NCI-H748 treated with DMSO at 0.1 percent for 48 hours (cell line): ENCODE results near the gene GNB4.

ENCODE experiments used
- DNase-seq: peaks from one replicate; lab custom pipeline; 2025; lab: John Stamatoyannopoulos, UW

Gene GNB4

DNA sequence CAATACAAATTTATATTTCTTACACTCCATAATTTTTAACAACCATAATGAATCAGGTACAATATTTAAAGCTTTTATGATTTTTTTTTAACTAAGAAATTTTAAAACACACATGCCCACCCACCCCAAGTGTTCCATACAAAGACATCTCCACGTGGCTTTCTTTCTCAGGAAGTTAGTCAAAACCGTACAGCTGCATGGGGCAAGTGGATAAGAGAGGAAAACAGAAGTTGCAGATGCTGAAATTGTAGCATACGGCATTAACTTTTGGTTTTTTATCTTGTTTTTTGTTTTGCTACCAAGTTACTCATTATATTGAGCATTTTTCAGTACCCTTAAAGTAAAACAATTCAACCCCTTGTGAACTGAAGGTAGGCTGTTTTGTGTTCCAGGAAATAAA is 14.8 kb downstream of the GNB4 start:
- no peak for DNase-seq

DNA sequence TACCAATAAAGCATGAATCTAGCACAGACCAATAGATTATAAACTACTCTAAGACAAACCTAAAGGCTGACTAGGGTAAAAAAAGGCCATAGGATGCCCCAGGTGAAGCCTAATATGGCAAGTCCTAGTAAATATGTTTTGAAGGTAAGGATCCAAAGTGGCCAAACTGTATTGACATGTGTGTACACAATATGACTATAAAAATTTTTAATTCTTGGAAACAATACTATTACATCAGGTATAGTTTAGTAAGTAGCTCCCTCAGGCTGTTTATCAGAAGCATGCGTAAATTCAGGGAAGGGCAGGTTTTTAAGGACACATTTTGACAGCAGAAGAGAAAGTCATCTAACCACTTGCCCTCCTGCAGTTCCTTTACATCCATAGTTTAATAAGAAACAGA is 18.8 kb downstream of the GNB4 start:
- no peak for DNase-seq

DNA sequence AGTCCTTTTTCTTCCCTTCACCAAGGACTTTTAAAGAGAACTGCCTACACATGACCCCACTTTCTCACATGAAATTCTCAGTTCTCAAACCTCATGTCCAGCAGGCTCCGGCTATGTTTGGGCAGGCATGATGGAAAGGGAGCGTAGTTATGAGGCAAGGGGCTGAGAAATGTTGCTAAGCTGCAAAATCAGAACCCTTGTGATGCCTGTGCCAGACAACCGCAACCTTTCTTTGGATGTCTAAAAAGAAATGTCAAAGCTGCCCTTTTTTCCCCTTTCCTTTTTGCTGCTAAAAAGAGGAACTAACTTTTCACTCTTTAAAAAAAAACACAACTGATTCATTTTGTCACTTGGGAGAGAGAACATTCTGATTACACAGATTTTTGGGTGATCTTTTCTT is 19.2 kb downstream of the GNB4 start:
- no peak for DNase-seq

DNA sequence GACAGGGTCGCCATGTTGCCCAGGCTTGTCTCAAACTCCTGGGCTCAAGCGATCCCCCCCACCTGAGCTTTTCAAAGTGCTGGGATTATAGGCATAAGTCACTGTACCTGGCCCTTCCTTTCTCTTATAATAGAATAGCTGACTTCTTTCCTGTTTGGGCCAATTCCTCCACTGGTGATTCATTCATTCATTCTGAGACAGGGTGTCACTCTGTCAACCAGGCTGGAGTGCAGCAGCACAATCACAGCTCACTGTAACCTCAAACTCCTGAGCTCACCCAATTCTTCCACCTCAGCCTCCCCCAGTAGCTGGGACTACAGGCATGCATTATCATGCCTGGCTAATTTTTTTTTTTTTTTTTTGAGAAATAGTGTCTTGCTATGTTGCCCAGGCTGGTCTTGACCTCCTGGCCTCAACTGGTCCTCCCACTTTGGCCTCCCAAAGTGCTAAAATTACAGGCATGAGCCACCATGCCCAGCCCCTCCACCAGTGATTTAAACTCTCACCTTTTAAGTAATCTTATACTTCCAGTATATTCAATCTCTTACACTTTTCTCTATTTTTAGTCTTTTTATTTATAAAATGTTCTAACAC is 20.9 kb downstream of the GNB4 start:
- DNase-seq = no peak

DNA sequence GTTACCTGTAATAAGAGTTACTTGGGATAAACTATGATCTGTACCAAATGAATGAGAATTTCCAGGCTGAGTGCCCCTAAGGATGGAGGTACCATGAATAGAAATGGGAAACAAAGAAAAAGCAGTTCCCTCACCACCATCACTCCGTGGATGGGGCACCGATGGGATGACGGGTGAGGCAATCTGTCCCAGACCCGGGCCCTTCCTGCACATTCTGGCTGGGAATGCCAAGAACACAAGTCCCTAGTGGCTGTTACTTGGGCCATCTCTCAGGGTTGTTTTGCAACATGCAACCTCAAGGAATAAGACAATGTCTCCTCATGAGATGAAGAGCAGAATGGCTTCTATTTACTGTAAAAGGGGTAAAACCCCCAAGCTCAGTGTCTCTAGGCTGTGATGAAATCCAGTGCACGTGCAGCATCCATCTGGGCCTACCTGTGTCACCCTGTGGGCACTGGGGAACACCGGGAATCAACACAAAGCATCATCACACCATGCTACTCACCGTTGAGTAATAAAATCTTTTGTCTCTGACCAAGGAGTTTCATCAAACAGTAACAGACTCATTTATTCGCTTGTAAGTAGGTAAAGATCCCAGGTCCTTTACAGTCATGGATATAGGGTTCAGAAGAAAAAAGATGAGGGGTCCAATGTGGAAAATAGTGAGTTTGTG is 22.3 kb downstream of the GNB4 start:
- no peak for DNase-seq

DNA sequence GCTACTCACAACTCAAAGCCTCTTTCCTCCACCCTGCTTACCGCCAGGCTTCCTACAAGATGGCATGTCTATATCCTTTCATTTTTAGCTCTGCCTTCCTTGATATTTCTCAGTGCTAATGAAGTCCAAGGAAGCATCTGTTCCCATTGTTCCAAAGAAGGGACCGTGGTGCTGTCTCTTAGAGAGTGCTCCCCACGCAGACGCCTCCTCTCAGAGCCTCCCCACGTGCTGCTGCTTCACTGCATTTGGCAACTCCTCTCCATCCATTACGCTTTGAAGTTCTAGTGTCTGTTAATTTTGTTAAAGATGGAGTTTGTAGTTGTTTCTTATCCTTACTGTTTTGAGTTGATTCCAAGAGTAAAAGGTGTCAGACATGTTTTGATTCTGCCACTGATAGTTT is 26.2 kb downstream of the GNB4 start:
- DNase-seq = no peak

DNA sequence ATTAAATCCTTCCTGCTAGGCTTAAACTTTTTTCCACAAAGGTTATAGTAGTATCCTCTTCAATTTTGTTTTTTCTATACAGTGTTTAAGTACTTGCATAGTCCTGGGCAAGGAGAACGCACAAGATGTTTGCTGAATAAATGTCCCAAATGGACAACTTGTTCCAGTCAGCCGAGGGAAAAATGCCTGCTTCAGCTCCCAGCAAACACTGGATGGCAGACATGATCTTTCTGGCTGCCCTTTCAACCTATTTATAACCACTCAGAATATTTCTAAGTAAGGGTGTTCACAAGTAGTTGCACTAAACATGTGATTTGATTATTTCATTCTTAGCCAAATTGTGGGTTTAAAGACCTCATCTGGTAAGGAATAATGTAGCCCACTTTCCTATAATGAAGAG is 29.8 kb downstream of the GNB4 start:
- no peak for DNase-seq

DNA sequence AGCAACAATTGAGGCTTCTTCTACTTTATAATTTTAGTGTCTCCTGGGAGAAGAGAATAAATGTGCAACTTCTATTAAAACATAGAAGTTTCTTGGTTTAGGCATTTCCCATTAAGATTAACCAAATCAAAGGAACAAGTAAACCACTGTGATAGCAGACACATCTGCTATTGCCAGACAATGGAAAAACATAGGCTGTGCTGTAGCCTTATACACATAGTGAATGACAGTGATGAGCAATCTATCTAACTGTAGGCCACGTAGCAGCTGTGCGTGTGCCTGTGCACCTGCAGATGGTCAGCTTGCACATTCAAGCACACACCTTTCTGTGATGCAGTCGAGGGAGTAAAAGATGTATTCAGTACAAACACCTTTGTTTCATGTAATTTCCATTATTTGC is 32.7 kb downstream of the GNB4 start:
- DNase-seq = no peak

DNA sequence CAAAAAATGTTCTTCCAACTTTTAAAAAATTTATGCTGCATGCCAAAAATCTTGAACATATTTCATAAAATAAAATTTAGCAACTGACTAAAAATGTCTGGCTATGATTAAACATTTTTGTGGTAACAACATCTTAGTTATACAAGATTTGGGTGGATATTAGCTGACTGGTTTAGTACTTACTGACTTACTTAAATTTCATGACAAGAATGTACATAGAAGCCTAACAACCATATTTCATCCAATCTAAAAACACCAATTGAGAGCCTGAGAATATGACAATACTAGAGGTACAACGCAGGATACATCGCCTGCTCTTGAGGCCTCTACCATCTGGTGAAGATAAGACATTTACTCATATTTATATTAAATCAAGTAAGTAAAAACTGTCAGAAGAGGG is 34.6 kb downstream of the GNB4 start:
- no peak for DNase-seq

DNA sequence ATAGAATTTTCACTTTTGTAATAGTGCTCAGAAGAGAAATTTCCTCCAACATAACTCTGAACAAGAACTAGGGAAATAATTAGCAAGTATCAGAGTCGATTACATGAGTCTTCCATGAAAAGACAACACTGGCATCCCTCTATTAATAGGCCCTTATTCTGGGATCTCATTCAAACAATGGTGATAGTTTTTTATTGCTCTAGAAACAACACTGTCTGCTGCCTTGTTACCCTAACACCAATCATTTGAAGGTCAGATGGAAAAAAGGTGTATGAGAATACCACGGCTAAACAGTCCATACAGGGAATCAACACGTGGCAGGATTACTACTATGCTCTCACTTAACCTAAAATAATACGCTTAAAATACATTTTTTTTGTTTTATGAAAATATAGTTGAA is 35.9 kb downstream of the GNB4 start:
- no peak for DNase-seq

DNA sequence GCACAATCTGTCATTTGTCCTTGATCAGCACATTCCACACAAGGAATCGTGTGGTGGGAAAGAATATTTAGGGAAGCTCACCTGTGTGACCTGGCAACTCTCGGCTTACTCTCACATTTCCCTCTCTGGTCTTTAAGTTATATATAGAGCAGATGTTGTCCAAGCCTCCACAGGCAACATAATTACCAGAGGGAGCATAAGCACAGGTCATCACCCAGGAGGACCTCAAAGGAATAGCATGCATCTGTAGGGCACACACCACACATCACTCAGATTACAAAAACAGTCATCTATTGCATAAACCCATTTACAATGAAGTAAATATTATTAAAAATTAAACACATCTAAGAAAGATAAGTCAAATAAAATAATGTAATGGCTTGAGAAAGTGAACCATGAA is 36.5 kb downstream of the GNB4 start:
- DNase-seq = no peak

DNA sequence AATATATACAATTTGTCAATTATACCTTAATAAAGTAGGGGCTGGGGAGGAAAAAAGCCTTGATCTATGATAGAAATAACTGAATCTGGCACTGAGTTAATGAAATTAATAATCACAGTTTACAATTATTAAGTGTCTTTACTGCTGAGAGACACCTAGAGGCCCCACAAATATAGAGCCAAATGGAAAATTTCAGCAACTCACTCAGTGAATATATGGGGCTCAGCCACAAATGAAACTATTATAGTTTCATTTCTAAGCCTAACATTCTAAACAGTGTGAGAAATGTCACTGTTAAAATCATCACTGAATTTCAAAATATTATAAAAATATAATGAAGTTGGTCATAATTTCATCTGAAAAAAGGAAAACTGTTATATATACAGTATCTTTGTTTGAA is 40.3 kb downstream of the GNB4 start:
- no peak for DNase-seq

DNA sequence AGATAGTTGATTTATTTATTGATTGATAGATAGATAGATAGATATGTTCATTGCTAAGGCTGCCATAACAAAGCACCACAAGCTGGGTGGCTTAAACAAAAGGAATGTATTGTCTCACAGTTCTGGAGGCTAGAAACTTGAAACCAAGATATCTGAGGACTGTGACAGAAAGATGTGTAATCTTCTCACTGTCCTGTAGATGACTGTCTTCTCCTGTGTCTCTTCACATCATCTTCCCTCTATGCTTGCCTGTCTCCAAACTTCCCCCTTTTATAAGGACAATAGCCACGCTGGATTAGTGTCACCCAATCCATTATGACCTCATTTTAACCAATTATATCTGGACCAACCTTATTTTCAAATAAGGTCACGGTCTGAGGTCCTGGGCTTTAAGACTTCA is 40.9 kb downstream of the GNB4 start:
- DNase-seq = no peak

DNA sequence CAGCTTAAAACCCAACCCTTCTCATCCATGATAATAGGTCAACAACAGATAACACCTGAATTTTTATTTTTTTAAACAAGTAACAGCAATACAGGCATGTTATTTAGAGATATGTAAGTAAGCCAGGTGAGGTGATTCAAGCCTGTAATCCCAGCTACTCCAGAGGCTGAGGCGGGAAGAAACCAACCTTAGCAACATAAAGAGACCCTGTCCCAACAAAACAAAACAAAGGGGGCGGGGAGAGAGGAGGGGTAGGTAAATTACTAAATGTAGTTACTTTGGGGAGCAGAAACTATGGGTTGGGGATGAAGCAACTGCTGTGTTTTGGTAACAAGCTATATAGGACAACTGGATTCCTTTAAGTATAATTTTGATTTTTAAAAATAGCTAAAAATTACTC is 47.0 kb downstream of the GNB4 start:
- DNase-seq = no peak

DNA sequence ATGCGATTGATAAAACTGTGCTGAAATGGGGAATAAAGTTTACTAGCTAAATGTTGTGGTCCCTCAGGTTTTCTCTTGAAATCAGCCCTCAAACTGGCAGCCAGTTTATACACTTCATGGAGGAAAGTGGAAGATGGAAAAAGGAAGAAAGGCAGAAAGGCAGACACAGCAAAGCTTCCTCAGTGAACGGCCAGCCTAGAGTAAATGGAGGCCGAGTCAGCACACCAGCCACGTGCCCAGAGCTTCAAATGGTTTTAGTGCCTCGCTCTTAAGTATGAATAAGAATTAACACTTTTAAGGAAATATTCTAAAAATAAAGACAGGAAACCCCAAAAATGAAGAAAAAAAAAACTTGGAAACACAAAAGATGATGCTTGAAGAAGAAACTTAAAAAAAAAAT is 48.3 kb downstream of the GNB4 start:
- no peak for DNase-seq

DNA sequence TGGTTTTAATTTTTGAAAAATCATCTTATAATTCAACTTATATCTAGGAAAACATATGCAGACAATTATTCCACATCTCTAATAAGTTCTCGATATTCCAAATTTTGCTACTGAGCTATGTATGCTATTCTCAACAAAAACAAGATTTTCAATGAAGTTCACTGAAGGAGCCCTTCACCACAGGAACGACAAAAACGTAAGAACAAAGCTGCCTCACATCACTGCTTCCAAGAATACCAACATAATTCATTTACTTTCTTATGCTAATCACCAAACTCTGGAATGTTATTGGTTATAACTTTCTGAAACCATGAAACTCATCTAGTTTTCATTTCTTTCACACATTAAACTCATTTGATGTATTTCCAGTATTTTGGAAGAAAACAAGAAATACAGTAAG is 49.7 kb downstream of the GNB4 start:
- DNase-seq = no peak

DNA sequence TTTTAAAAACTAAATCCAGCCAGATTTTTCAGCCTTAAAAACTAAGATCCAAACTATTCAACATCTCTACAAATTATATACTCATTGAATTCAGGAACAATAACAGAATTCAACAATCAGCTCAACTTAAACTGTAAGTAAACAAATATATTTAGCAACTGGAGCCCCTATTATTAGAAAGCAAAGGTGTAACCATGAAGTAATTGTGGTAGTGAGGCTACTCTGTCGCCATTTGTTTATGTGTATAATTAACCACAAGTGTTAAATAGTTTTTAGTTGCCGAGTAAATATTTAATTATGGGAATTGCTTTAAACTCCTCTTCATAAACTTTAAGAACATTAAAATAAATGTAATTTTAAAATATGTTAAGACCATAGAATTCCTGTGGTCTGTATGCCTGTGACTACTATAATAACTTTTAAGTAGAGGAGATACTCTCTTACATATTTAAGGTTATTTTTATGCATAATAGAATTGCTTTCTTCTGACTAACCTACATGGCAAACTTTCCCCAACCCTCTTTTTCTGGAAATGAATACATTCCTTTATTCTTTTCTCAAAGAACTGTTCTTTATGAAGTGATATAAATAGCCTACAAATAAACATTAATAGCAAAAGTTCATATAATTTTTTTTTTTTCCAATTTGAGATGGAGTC is 52.6 kb downstream of the GNB4 start:
- no peak for DNase-seq

DNA sequence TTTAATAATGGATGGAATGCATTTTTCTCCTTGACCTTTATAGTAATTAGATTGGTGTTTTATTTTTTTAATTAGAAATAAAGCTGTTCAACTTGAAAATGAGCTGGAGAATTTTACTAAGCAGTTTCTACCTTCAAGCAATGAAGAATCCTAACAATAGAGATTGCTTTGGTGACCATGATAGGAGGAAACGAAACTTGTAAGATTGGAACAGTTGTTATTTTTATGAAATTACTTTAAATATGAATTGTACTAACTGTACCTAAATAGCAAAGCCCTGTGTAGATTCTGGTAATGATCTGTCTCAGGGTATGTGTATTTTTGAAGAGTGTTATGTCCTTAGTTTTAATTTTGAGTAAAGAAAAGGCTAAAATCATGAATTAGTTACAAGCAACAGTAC is 59.4 kb downstream of the GNB4 start:
- no peak for DNase-seq

DNA sequence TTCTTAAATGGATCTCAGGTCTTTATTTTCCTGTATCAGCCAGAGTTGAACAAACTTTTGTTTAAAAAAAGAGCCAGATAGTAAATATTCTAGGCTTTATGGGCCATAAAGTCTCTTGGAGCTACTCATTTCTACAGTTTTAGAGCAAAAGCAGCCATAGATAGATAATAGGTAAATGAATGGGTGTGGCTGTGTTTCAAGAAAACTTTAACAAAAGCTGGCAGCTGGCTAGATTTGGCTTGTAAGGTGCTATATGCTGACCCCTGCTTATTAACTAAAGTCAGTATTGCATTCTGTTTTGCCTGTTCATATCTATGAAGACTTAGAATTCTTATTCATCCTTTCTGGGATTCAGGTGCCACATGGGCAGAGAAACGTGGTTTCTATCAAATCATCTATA is 74.8 kb downstream of the GNB4 start:
- DNase-seq = no peak

DNA sequence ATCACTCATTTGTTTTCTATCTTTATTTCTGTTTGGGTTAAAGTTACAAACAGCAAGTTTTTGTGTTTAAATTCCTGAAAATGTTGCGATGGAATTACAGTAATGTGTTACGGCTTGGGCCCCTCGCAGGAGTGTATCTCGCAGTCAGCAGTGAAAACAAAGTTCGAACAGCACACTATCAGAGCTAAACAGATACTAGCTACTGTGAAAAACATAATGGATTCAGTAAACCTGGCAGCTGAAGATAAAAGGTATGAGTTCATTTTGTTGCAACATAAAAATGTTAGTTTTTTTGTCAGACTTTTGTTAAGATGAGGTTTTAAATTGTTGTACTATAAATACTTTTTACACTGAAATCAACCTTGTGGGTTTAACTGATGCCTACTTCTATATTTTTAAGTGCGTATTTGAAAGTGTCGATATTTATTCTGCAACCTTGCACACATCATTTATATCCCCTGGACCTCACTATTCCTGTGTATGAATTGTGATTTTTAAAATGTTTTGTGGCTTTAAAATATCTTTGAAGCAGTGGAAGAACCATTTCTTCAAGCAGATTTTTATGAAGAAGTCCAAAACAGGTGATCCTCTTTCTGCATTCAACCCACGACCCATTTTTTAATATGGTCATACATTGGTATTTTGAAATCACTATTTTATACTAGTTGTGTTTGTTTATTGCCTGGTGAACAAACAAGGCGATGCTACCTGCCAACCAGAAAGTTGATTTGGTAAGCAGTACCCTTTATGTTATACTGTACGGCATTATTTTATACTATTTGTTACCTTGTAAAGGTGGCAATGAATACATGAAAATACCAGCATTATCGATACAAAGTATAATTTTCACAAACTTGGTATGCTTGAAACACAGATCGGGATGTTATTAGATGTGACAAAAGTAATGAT is 75.9 kb downstream of the GNB4 start:
- no peak for DNase-seq

DNA sequence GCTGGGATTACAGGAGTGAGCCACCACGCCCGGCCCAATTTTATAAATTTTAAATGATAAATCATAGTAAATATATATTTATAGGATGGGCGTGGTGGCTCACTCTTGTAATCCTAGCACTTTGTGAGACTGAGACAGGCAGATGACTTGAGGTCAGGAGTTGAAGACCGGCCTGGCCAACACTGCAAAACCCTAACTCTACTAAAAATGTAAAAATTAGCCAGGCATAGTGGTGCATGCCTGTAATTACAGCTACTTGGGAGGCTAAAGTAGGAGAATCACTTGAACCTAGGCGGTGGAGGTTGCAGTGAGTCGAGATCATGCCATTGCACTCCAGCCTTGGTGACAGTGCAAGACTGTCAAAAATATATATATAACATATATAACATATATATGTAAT is 77.3 kb downstream of the GNB4 start:
- no peak for DNase-seq

DNA sequence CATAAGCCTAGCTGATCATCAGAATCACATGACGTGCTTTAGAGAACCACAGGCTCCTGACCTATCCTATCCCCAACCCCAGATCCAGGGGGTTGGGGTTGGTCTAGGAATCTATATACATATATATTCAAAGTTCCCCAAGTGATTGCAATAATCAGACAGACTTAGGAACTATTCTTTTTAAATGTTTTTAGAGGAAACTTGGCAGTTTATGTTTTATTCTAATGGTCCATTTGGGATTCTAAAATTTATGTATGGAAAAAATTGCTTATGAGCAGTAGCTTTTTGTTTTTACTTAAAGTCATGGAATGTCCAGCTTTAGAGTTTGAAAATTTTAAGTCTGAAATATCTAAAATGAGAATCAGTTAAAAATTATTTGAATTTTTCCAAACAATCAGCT is 81.6 kb downstream of the GNB4 start:
- DNase-seq = no peak

DNA sequence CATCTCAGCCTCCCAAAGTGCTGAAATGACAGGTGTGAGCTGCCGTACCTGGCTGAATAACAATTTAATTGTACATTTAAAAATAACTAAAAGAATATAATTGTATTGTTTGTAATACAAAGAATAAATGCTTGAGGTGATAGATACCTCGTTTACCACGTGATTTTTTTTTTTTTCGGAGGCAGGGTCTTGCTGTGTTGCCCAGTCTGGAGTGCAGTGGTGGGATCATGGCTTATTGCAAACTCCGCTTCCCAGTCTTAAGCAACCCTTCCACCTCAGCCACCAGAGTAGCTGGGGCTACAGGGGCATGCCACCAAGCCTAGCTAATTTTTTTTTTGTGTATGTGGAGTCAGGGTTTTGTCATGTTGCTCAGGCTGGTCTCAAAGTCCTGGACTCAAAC is 87.9 kb downstream of the GNB4 start:
- DNase-seq = no peak
